K562 (cell line): ENCODE data around the gene SDCCAG8. TPM values are rescaled to one million over a fixed set of nuclear protein-coding genes. Genes with fewer than 3 reads are reported as not detected.

Source experiments
- ZNF41 ChIP-seq: fragments of 250-450 bp; sonication (Bioruptor Pico); conservative IDR thresholded peaks from 2 replicates; pipeline ENCODE4 v1.4.0; 2020; ENCODE audit warnings: mild to moderate bottlenecking
- ZNF551 ChIP-seq: fragments of 250-450 bp; sonication (Bioruptor Pico); IDR thresholded peaks from 2 replicates; pipeline ENCODE4 v1.5.0; 2021; ENCODE audit warnings: mild to moderate bottlenecking, moderate library complexity
- ZNF699 ChIP-seq: fragments of 250-450 bp; sonication (Bioruptor Pico); IDR thresholded peaks from 2 replicates; pipeline ENCODE4 v1.8.0; 2021; ENCODE audit warnings: mild to moderate bottlenecking, moderate library complexity; ENCODE audit not compliant: insufficient replicate concordance
- polyA plus RNA-seq, 8 experiments: library from polyadenylated mRNA; depleted of rRNA in 4 of 8; stranded (reverse) in 5 of 8; unstranded in 3 of 8; fragments of >200 nt; fragmentation: Nextera tagmentation in 2 of 8; fragmentation: Illumina TruSeq in 1 of 8; extraction: Ambion mirVana in 2 of 8; extraction: Trizol in 1 of 8; gene quantifications; 2 replicates each; pipeline versions ENCODE4 v1.2.1 to v1.2.3, GENCODE V29; 2011 to 2014; ENCODE audit warnings: inconsistent platforms in 1 of 8, missing spikeins in 1 of 8
- total RNA-seq, 7 experiments: library from RNA; depleted of rRNA in 6 of 7; stranded (reverse); fragments of >200 nt in 6 of 7; fragmentation: Illumina TruSeq in 2 of 7; extraction: Trizol in 2 of 7; gene quantifications; 2 replicates each; pipeline versions ENCODE4 v1.2.1 to v1.2.3, GENCODE V29; 2011 to 2021; ENCODE audit warnings: low replicate concordance in 1 of 7
- TF ChIP-seq, protein P1 (sequence below): fragments of 250-450 bp; sonication (Bioruptor Pico); IDR thresholded peaks from 2 replicates; pipeline ENCODE4 v1.5.0; 2020; ENCODE audit warnings: mild to moderate bottlenecking, borderline replicate concordance
- TF ChIP-seq, protein P2 (sequence below): fragments of 450-650 bp; IDR thresholded peaks from 2 replicates; pipeline ENCODE4 v1.6.1; 2016; ENCODE audit warnings: mild to moderate bottlenecking, moderate library complexity

Gene SDCCAG8
- total and polyA plus RNA-seq, 9 of the 15 experiments (the other 6 are each of a cell fraction or from before 2014, with no cell fraction given) = 17.9 to 36.7 (median 25.4) TPM

DNA sequence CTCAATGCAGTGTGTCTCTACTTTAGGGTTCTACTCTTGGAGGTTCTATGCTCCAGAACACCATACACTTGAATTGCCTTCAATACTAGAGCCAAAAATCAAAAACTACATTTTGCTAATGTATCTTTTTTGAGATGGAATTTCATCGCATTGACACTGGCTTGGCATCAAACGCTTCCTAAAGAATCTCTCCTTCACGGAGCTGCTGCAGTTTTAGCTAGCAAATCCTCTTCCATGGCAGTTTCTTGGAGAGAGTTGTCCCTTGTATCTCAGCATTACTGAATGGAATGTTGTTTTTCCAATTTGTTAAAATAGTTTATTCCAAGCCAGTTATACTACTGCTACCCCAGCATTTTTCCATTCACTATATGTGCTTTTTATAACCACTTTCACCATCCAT is 17.7 kb downstream of the SDCCAG8 start (continued):
- TF ChIP-seq, protein P1, sequence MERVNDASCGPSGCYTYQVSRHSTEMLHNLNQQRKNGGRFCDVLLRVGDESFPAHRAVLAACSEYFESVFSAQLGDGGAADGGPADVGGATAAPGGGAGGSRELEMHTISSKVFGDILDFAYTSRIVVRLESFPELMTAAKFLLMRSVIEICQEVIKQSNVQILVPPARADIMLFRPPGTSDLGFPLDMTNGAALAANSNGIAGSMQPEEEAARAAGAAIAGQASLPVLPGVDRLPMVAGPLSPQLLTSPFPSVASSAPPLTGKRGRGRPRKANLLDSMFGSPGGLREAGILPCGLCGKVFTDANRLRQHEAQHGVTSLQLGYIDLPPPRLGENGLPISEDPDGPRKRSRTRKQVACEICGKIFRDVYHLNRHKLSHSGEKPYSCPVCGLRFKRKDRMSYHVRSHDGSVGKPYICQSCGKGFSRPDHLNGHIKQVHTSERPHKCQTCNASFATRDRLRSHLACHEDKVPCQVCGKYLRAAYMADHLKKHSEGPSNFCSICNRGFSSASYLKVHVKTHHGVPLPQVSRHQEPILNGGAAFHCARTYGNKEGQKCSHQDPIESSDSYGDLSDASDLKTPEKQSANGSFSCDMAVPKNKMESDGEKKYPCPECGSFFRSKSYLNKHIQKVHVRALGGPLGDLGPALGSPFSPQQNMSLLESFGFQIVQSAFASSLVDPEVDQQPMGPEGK (CRISPR knock-in tag) = no peak
- TF ChIP-seq, protein P2, sequence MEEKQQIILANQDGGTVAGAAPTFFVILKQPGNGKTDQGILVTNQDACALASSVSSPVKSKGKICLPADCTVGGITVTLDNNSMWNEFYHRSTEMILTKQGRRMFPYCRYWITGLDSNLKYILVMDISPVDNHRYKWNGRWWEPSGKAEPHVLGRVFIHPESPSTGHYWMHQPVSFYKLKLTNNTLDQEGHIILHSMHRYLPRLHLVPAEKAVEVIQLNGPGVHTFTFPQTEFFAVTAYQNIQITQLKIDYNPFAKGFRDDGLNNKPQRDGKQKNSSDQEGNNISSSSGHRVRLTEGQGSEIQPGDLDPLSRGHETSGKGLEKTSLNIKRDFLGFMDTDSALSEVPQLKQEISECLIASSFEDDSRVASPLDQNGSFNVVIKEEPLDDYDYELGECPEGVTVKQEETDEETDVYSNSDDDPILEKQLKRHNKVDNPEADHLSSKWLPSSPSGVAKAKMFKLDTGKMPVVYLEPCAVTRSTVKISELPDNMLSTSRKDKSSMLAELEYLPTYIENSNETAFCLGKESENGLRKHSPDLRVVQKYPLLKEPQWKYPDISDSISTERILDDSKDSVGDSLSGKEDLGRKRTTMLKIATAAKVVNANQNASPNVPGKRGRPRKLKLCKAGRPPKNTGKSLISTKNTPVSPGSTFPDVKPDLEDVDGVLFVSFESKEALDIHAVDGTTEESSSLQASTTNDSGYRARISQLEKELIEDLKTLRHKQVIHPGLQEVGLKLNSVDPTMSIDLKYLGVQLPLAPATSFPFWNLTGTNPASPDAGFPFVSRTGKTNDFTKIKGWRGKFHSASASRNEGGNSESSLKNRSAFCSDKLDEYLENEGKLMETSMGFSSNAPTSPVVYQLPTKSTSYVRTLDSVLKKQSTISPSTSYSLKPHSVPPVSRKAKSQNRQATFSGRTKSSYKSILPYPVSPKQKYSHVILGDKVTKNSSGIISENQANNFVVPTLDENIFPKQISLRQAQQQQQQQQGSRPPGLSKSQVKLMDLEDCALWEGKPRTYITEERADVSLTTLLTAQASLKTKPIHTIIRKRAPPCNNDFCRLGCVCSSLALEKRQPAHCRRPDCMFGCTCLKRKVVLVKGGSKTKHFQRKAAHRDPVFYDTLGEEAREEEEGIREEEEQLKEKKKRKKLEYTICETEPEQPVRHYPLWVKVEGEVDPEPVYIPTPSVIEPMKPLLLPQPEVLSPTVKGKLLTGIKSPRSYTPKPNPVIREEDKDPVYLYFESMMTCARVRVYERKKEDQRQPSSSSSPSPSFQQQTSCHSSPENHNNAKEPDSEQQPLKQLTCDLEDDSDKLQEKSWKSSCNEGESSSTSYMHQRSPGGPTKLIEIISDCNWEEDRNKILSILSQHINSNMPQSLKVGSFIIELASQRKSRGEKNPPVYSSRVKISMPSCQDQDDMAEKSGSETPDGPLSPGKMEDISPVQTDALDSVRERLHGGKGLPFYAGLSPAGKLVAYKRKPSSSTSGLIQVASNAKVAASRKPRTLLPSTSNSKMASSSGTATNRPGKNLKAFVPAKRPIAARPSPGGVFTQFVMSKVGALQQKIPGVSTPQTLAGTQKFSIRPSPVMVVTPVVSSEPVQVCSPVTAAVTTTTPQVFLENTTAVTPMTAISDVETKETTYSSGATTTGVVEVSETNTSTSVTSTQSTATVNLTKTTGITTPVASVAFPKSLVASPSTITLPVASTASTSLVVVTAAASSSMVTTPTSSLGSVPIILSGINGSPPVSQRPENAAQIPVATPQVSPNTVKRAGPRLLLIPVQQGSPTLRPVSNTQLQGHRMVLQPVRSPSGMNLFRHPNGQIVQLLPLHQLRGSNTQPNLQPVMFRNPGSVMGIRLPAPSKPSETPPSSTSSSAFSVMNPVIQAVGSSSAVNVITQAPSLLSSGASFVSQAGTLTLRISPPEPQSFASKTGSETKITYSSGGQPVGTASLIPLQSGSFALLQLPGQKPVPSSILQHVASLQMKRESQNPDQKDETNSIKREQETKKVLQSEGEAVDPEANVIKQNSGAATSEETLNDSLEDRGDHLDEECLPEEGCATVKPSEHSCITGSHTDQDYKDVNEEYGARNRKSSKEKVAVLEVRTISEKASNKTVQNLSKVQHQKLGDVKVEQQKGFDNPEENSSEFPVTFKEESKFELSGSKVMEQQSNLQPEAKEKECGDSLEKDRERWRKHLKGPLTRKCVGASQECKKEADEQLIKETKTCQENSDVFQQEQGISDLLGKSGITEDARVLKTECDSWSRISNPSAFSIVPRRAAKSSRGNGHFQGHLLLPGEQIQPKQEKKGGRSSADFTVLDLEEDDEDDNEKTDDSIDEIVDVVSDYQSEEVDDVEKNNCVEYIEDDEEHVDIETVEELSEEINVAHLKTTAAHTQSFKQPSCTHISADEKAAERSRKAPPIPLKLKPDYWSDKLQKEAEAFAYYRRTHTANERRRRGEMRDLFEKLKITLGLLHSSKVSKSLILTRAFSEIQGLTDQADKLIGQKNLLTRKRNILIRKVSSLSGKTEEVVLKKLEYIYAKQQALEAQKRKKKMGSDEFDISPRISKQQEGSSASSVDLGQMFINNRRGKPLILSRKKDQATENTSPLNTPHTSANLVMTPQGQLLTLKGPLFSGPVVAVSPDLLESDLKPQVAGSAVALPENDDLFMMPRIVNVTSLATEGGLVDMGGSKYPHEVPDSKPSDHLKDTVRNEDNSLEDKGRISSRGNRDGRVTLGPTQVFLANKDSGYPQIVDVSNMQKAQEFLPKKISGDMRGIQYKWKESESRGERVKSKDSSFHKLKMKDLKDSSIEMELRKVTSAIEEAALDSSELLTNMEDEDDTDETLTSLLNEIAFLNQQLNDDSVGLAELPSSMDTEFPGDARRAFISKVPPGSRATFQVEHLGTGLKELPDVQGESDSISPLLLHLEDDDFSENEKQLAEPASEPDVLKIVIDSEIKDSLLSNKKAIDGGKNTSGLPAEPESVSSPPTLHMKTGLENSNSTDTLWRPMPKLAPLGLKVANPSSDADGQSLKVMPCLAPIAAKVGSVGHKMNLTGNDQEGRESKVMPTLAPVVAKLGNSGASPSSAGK = no peak
- TF ChIP-seq ZNF699 = no peak
- TF ChIP-seq ZNF551 = no peak
- TF ChIP-seq ZNF41 (CRISPR knock-in tag) = no peak
